Tibial nerve (tissue), 4 donors: ENCODE results near the gene F8A1. TPM values are rescaled to one million over a fixed set of nuclear protein-coding genes. Genes with fewer than 3 reads are reported as not detected.
"Not testable (repeated sequence)": the region's sequence is repeated elsewhere in the genome, so short reads cannot be mapped to it uniquely, and the experiment has no call there.

Source experiments
- DNase-seq, 2 donors: peaks; one replicate each; pipeline ENCODE4 v3.0.0-alpha.2; 2019; ENCODE audit warnings: low spot score in 2 of 2
- H3K27ac ChIP-seq, 4 donors: fragments of 200-600 bp; sonication (generic) in 3 of 4; one replicate each; pipeline ENCODE4 v1.5.1; 2017 to 2019; ENCODE audit warnings: mild to moderate bottlenecking in 1 of 4
- H3K27me3 ChIP-seq, 2 donors: fragments of 200-600 bp; sonication (generic) in 1 of 2; one replicate each; pipeline versions ENCODE4 v1.5.1 to v1.6.0; 2017 to 2019
- H3K36me3 ChIP-seq, 3 donors: fragments of 200-600 bp; sonication (generic); one replicate each; pipeline ENCODE4 v1.5.1; 2018 to 2019
- H3K4me1 ChIP-seq, 4 donors: fragments of 200-600 bp; sonication (generic) in 3 of 4; one replicate each; pipeline ENCODE4 v1.5.1; 2017 to 2019
- H3K4me3 ChIP-seq, 4 donors: fragments of 200-600 bp; sonication (generic) in 3 of 4; one replicate each; pipeline ENCODE4 v1.5.1; 2017 to 2019; ENCODE audit warnings: mild to moderate bottlenecking in 1 of 4, moderate library complexity in 1 of 4
- H3K9me3 ChIP-seq, 4 donors: fragments of 200-600 bp; sonication (generic) in 3 of 4; one replicate each; pipeline ENCODE4 v1.5.1; 2017 to 2019
- EP300 ChIP-seq, 2 donors: sonication (generic); formaldehyde crosslinking; IDR thresholded peaks; one replicate each; pipeline ENCODE4 v1.6.1; 2017; ENCODE audit warnings: antibody characterized with exemption in 2 of 2, mild to moderate bottlenecking in 1 of 2
- POLR2A ChIP-seq, 2 donors: fragments of 450-650 bp; IDR thresholded peaks; one replicate each; pipeline ENCODE4 v1.6.1; 2017; ENCODE audit warnings: antibody characterized with exemption in 2 of 2, mild to moderate bottlenecking in 2 of 2, moderate library complexity in 2 of 2
- WGBS, 2 donors: methylation state at CpG; one replicate each; pipeline ENCODE4 v1.1.5; 2018; 5-methylcytosine and 5-hydroxymethylcytosine counted together
- small RNA-seq: library from RNA; depleted of rRNA; stranded (forward); fragments of <200 nt; gene quantifications from one replicate; pipeline ENCODE3, GENCODE V24; 2016
- total RNA-seq, 4 donors: library from RNA; depleted of rRNA; stranded (reverse); fragments of >200 nt; gene quantifications; one replicate each; pipeline ENCODE4 v1.1.0, GENCODE V29; 2016
- TF ChIP-seq, protein P1 (sequence below), 5 experiments: fragments of 200-600 bp in 3 of 5; fragments of 450-650 bp in 2 of 5; sonication (generic) in 3 of 5; IDR thresholded peaks; one replicate each; pipeline ENCODE4 v1.5.1; 2016 to 2019; ENCODE audit warnings: antibody characterized with exemption in 5 of 5, mild to moderate bottlenecking in 3 of 5, moderate library complexity in 2 of 5

The F8A1 gene
- total RNA-seq, 4 donors from 2014 or later = 5.5 to 27.3 (median 13.6) TPM

DNA sequence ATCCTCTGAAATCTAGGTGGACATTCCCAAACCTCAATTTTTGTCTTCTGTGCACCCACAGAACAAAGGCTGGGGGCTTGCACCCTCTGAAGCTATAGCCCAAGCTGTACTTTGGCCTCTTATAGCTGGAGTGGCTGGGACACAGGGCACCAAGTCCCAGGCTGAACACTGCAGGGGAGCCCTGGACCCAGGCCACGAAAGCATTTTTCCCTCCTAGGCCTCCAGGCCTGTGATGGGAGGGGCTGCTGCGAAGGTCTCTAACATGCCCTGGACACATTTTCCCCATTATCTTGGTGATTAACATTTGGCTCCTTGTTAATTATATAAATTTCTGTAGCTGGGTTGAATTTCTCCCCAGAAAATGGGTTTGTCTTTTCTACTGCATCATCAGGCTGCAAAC is 27.9 kb downstream of the F8A1 start:
- H3K4me1 ChIP-seq = no peaks in the 10 kb centered on the region
- H3K27me3 ChIP-seq = no peaks in the 10 kb centered on the region
- H3K9me3 ChIP-seq = no peaks in the 10 kb centered on the region
- no peaks in the 10 kb centered on the region for H3K36me3 ChIP-seq
- no peak overlapping the region for H3K27ac ChIP-seq
- 74 to 100% methylated on average over 1 to 2 of the region's 2 CpGs for WGBS, 2 donors
- H3K4me3 ChIP-seq = no peak overlapping the region
- TF ChIP-seq, protein P1, sequence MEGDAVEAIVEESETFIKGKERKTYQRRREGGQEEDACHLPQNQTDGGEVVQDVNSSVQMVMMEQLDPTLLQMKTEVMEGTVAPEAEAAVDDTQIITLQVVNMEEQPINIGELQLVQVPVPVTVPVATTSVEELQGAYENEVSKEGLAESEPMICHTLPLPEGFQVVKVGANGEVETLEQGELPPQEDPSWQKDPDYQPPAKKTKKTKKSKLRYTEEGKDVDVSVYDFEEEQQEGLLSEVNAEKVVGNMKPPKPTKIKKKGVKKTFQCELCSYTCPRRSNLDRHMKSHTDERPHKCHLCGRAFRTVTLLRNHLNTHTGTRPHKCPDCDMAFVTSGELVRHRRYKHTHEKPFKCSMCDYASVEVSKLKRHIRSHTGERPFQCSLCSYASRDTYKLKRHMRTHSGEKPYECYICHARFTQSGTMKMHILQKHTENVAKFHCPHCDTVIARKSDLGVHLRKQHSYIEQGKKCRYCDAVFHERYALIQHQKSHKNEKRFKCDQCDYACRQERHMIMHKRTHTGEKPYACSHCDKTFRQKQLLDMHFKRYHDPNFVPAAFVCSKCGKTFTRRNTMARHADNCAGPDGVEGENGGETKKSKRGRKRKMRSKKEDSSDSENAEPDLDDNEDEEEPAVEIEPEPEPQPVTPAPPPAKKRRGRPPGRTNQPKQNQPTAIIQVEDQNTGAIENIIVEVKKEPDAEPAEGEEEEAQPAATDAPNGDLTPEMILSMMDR (IDR thresholded peaks at IDR 0.05) = no peak
- DNase-seq = no peak

DNA sequence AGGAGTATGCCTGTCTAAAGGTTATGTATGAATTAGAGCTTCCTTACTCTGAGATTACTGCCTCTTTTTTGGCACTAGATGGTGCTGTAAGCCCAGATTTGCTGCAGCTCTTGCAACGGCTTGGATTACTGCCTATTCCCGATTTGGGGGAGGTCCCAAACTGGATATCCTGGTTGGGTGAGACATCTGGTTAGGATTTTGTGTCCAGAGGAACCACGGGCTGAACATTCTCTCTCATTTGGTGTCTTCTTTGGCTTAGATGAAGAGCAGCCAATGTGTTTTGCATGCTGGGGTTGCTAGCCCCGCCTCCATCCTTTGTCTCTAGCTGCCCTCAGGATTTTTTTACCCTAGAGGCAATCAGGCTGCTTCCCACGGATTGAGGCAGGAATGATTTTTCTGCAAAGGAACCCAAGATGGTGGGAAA is 31.9 kb downstream of the F8A1 start:
- Histone ChIP-seq H3K27me3 (no peaks in the 10 kb centered on the region), H3K4me3 (peak overlapping the region in 1 of 4 donors; percentile 10), H3K4me1 (no peaks in the 10 kb centered on the region), H3K36me3 (no peaks in the 10 kb centered on the region), H3K27ac (no peak overlapping the region), H3K9me3 (no peaks in the 10 kb centered on the region)
- WGBS, 2 donors = 5 to 16% methylated on average over 5 of the region's 5 CpGs
- no peak for TF ChIP-seq POLR2A (IDR thresholded peaks at IDR 0.05)
- TF ChIP-seq, protein P1 (IDR thresholded peaks at IDR 0.05) = peak; percentile 36 to 58 (median 42)
- no peak for TF ChIP-seq EP300 (IDR thresholded peaks at IDR 0.05)
- DNase-seq = peak; percentile 14 to 47

DNA sequence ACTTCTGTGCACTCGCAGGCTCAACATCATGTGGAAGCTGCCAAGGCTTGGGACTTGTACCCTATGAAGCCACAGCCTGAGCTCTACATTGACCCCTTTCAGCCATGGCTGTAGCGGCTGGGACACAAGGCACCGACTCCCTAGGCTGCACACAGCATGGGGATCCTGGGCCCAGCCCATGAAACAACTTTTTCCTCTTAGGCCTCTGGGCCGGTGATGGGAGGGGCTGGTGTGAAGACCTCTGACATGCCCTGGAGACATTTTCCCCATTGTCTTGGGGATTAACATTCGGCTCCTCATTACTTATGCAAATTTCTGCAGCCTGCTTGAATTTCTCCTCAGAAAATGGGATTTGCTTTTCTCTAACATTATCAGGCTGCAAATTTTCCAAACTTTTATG is 38.6 kb downstream of the F8A1 start:
- not testable (repeated sequence) for H3K4me1 ChIP-seq, H3K36me3 ChIP-seq, H3K9me3 ChIP-seq, H3K27ac ChIP-seq, H3K4me3 ChIP-seq, DNase-seq, H3K27me3 ChIP-seq
- WGBS, 2 donors = 74 to 77% methylated on average over 4 to 5 of the region's 5 CpGs

Small RNAs within 50 kb of the gene (small RNA-seq; reads per million reads assigned to genes)
- gene MIR1184-1 = not detected

Other genes starting within 250 kb of the F8A1 start
- gene CTAG2, start 232.8 kb upstream of the F8A1 start, total RNA-seq = not detected
- 1 to 10 TPM; 5.1 to 7.5 (median 5.8) TPM for gene GAB3, start 135.3 kb upstream of the F8A1 start, total RNA-seq
- gene DKC1, start 123.5 kb upstream of the F8A1 start, total RNA-seq = 10 to 100 TPM; 24.1 to 37.8 (median 29.4) TPM
- gene MPP1, start 80.9 kb upstream of the F8A1 start, total RNA-seq = 10 to 100 TPM; 14.3 to 43.2 (median 17.0) TPM
- not detected for gene SMIM9, start 51.7 kb upstream of the F8A1 start, total RNA-seq
- gene F8, start 136.4 kb downstream of the F8A1 start, total RNA-seq = 10 to 100 TPM in 3 of 4 donors, 1 to 10 TPM in 1; 7.2 to 28.4 (median 14.6) TPM
- gene FUNDC2, start 140.5 kb downstream of the F8A1 start, total RNA-seq = 10 to 100 TPM; 40.2 to 83.3 (median 59.8) TPM
- gene CMC4, start 184.8 kb downstream of the F8A1 start, total RNA-seq = 10 to 100 TPM; 22.2 to 27.0 (median 23.7) TPM
- gene MTCP1, start 184.8 kb downstream of the F8A1 start, total RNA-seq = 1 to 10 TPM; 2.7 to 5.3 (median 2.8) TPM
- gene BRCC3, start 185.2 kb downstream of the F8A1 start, total RNA-seq = 10 to 100 TPM in 3 of 4 donors, 1 to 10 TPM in 1; 6.9 to 17.7 (median 11.5) TPM